Prostate gland (tissue), 2 donors: ENCODE measurements around the gene PSPH.

Experiments used
- CTCF ChIP-seq, 4 experiments: fragments of 200-600 bp in 2 of 4; fragments of 450-650 bp in 2 of 4; sonication (generic) in 2 of 4; IDR thresholded peaks; 1 replicate in 3 of 4; 2 replicates in 1 of 4; pipeline ENCODE4 v1.5.1; 2016 to 2019; ENCODE audit warnings: antibody characterized with exemption in 4 of 4, mild to moderate bottlenecking in 2 of 4, moderate library complexity in 2 of 4
- POLR2A ChIP-seq: fragments of 450-650 bp; IDR thresholded peaks from one replicate; pipeline ENCODE4 v1.6.1; 2016; ENCODE audit warnings: antibody characterized with exemption, mild to moderate bottlenecking
- POLR2AphosphoS5 ChIP-seq: sonication (generic); formaldehyde crosslinking; IDR thresholded peaks from one replicate; pipeline ENCODE4 v1.6.1; 2017; ENCODE audit warnings: antibody characterized with exemption

DNA sequence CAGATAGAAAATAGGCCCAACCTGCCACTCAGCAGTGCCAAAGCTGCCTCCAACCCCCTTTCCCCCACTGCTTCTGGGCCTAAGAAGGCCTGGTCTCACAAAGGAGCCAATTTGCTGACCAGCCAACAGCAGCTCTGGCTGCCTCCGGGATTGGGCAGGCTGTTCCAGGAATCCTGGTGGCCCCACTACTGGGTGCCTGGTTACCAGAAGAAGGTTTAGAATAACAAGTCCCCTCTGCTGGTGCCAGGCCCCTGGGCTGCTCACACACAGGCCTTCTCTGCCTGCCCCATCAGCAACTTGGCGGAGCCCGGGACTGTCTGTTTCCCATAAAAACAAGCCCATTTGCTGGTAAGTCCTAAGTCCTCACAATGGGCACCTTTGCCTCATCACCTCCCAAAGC lies 40.3 kb upstream of the PSPH start:
- TF ChIP-seq CTCF (IDR thresholded peaks at IDR 0.05) (no peak), POLR2A (no peak), POLR2AphosphoS5 (no peak)
